ENCODE results near the gene JAG2.

DNA sequence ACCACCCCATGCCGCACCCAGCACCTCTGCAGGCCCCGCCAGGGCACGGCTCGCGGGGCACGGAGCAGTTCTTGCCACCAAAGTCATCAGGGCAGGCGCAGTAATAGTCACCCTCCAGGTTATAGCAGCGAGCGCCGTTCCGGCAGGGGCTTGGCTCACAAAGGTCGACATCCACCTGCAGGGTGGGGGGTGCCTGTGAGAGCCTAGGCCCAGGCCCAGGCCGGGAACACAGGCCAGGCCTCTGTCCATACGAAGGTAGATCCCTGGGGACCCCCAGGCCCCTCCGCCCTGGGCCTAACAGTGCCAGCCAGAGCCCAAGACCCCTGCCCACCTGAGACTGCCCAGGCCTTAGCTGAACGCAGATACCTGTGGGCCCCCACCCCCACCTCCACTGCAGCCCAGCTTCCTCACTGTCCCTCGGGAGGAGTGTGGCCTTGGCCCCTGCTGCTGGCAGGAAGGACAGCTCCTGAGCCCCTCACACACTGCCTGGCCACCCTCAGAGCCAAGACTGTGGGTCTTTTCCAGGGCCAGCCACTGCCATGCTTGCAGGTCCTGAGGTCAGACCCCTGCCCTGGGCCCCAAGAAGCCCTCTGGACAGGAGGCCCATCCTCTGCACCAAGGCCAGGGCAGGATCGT, 19.3 kb downstream of the JAG2 start:
- TF ChIP-seq, protein P1, sequence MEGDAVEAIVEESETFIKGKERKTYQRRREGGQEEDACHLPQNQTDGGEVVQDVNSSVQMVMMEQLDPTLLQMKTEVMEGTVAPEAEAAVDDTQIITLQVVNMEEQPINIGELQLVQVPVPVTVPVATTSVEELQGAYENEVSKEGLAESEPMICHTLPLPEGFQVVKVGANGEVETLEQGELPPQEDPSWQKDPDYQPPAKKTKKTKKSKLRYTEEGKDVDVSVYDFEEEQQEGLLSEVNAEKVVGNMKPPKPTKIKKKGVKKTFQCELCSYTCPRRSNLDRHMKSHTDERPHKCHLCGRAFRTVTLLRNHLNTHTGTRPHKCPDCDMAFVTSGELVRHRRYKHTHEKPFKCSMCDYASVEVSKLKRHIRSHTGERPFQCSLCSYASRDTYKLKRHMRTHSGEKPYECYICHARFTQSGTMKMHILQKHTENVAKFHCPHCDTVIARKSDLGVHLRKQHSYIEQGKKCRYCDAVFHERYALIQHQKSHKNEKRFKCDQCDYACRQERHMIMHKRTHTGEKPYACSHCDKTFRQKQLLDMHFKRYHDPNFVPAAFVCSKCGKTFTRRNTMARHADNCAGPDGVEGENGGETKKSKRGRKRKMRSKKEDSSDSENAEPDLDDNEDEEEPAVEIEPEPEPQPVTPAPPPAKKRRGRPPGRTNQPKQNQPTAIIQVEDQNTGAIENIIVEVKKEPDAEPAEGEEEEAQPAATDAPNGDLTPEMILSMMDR (IDR thresholded peaks at IDR 0.05) = no peak
- no peak for TF ChIP-seq POLR2A (IDR thresholded peaks at IDR 0.05)
